Mesendoderm (in vitro differentiated cells): Measurements from ENCODE around the gene AGBL1.
A peak's percentile ranks its signal among the peaks of the same experiment; 100 is the strongest.

Source experiments
- DNase-seq: peaks from one replicate; pipeline ENCODE4 v3.0.0; 2013
- H2AK5ac ChIP-seq: 2 replicates; pipeline ENCODE4 v1.6.1; 2013; ENCODE audit warnings: low read length, inconsistent platforms
- H2BK120ac ChIP-seq: 2 replicates; pipeline ENCODE4 v1.6.1; 2013; ENCODE audit warnings: low read depth, mild to moderate bottlenecking, low read length, moderate library complexity, mixed read lengths
- H2BK15ac ChIP-seq: replicated peaks from 2 replicates; pipeline ENCODE4 v1.6.1; 2013; ENCODE audit warnings: low read depth, mild to moderate bottlenecking, moderate library complexity
- H2BK5ac ChIP-seq: 2 replicates; pipeline ENCODE4 v1.6.1; 2013; ENCODE audit warnings: low read length, inconsistent platforms
- H3K18ac ChIP-seq: 2 replicates; pipeline ENCODE4 v1.6.1; 2013; ENCODE audit warnings: mild to moderate bottlenecking, low read length, mixed read lengths
- H3K23ac ChIP-seq: one replicate; pipeline ENCODE4 v1.6.1; 2013; ENCODE audit warnings: low read length
- H3K27ac ChIP-seq: 2 replicates; pipeline ENCODE4 v1.5.1; 2013; ENCODE audit warnings: low read depth, mild to moderate bottlenecking, inconsistent platforms, low read length, moderate library complexity
- H3K27me3 ChIP-seq: 2 replicates; pipeline ENCODE4 v1.6.1; 2013; ENCODE audit warnings: low read length, control low read depth, mild to moderate bottlenecking, inconsistent platforms; ENCODE audit not compliant: insufficient read depth, poor library complexity
- H3K36me3 ChIP-seq: 2 replicates; pipeline ENCODE4 v1.6.1; 2013; ENCODE audit warnings: low read length, inconsistent platforms; ENCODE audit not compliant: control insufficient read depth, insufficient read depth
- H3K4ac ChIP-seq: one replicate; pipeline ENCODE4 v1.6.1; 2013; ENCODE audit warnings: low read depth, mild to moderate bottlenecking, low read length, moderate library complexity
- H3K4me1 ChIP-seq: 2 replicates; pipeline ENCODE4 v1.6.1; 2013; ENCODE audit warnings: low read depth, low read length, inconsistent platforms; ENCODE audit not compliant: control insufficient read depth
- H3K4me2 ChIP-seq: 2 replicates; pipeline ENCODE4 v1.6.1; 2013; ENCODE audit warnings: low read length
- H3K4me3 ChIP-seq: 2 replicates; pipeline ENCODE4 v1.5.1; 2013; ENCODE audit warnings: mild to moderate bottlenecking, low read length
- H3K56ac ChIP-seq: one replicate; pipeline ENCODE4 v1.6.1; 2013; ENCODE audit warnings: low read length
- H3K79me1 ChIP-seq: 2 replicates; pipeline ENCODE4 v1.6.1; 2013; ENCODE audit warnings: low read length, inconsistent platforms
- H3K79me2 ChIP-seq: 2 replicates; pipeline ENCODE4 v1.6.1; 2013; ENCODE audit warnings: mild to moderate bottlenecking, low read length; ENCODE audit not compliant: control insufficient read depth, insufficient read depth
- H3K9ac ChIP-seq: 2 replicates; pipeline ENCODE4 v1.6.1; 2013; ENCODE audit warnings: low read length, inconsistent platforms
- H4K5ac ChIP-seq: one replicate; pipeline ENCODE4 v1.6.1; 2013; ENCODE audit warnings: low read length
- H4K8ac ChIP-seq: one replicate; pipeline ENCODE4 v1.6.1; 2013; ENCODE audit warnings: low read depth, mild to moderate bottlenecking, control low read depth, low read length, moderate library complexity
- WGBS: extraction: QIAGEN DNeasy Blood & Tissue Kit; methylation state at CpG from one replicate; pipeline ENCODE4 v1.1.7; 2013; ENCODE audit warnings: low lambda C conversion rate, missing lambda C conversion rate; ENCODE audit not compliant: insufficient coverage; ENCODE audit errors: extremely low coverage; 5-methylcytosine and 5-hydroxymethylcytosine counted together

AGBL1 gene

GRCh38 chr15:86644339-86644738 lies 564.7 kb downstream of the AGBL1 start:
- no peak for DNase-seq
- Histone ChIP-seq H4K8ac (no peak overlapping the region), H3K27ac (no peak overlapping the region), H3K4me2 (no peak overlapping the region), H3K36me3 (no peaks in the 10 kb centered on the region), H3K23ac (no peak overlapping the region), H3K56ac (no peak overlapping the region), H2BK120ac (no peak overlapping the region), H3K27me3 (no peaks in the 10 kb centered on the region), H3K79me2 (no peaks in the 10 kb centered on the region), H2BK5ac (no peak overlapping the region), H3K4ac (no peak overlapping the region), H3K9ac (no peak overlapping the region), H4K5ac (no peak overlapping the region), H3K4me3 (no peak overlapping the region), H3K79me1 (no peaks in the 10 kb centered on the region), H2BK15ac (no peak overlapping the region), H3K4me1 (no peaks in the 10 kb centered on the region), H3K18ac (no peak overlapping the region), H2AK5ac (no peak overlapping the region)
- no CpG with 5 or more reads among the region's 3 CpGs for WGBS

- no peak for DNase-seq
- Histone ChIP-seq H3K79me2 (no peaks in the 10 kb centered on the region), H3K23ac (no peak overlapping the region), H2BK5ac (no peak overlapping the region), H4K8ac (no peak overlapping the region), H3K4me2 (no peak overlapping the region), H2BK15ac (no peak overlapping the region), H3K56ac (no peak overlapping the region), H3K4me3 (no peak overlapping the region), H3K79me1 (no peaks in the 10 kb centered on the region), H3K27me3 (no peaks in the 10 kb centered on the region), H3K36me3 (no peaks in the 10 kb centered on the region), H2AK5ac (no peak overlapping the region), H3K27ac (no peak overlapping the region), H3K9ac (no peak overlapping the region), H3K4me1 (no peaks in the 10 kb centered on the region), H4K5ac (no peak overlapping the region), H2BK120ac (no peak overlapping the region), H3K4ac (no peak overlapping the region), H3K18ac (no peak overlapping the region)
- whole genome bisulfite sequencing: no CpG with 5 or more reads among the region's 7 CpGs
These were observed 566.3 kb downstream of the AGBL1 start for GRCh38 chr15:86645925-86646500.

DNA sequence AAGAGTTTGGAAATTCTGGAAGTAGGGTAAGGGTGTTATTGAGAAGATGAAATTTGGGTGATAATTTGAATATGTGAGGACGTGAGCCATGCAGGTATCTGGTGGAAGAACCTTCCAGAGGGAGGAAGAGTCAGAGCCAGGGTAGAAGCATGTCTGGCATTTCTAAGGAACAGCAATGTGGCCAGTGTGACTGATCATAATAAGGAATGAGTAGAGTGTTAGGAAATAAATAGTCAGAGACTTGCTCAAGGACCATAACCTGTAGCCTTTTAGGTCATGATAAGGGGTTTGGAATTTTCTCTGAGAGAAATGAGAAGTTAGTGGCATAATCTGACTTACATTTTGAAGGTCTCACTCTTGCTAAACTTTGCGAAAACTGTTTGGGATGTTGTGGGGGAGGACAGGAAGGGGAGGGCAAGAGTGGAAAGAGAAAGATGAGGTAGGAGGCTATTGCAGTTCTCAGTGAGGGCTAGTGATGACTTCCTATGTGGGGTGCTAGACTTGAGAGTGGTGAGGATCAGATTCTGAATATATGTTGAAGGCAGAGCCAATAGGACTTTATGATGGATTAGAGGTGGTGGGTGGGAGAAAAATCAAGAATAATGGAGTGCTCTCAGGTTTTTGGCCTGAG lies 568.3 kb downstream of the AGBL1 start:
- no peak overlapping the region for H3K4me2 ChIP-seq
- DNase-seq: no peak
- no peak overlapping the region for H3K23ac ChIP-seq
- no peak overlapping the region for H3K4me3 ChIP-seq
- no peak overlapping the region for H3K18ac ChIP-seq
- H3K27ac ChIP-seq: no peak overlapping the region
- no peaks in the 10 kb centered on the region for H3K27me3 ChIP-seq
- H2BK5ac ChIP-seq: no peak overlapping the region
- no peaks in the 10 kb centered on the region for H3K79me2 ChIP-seq
- no peak overlapping the region for H3K4ac ChIP-seq
- 100% methylated on average over 1 of the region's 2 CpGs for WGBS
- no peak overlapping the region for H2BK120ac ChIP-seq
- H3K79me1 ChIP-seq: no peaks in the 10 kb centered on the region
- no peak overlapping the region for H3K56ac ChIP-seq
- no peaks in the 10 kb centered on the region for H3K4me1 ChIP-seq
- no peaks in the 10 kb centered on the region for H3K36me3 ChIP-seq
- no peak overlapping the region for H3K9ac ChIP-seq
- no peak overlapping the region for H4K8ac ChIP-seq
- no peak overlapping the region for H4K5ac ChIP-seq
- H2BK15ac ChIP-seq: no peak overlapping the region
- no peak overlapping the region for H2AK5ac ChIP-seq

GRCh38 chr15:86649277-86649676 lies 569.6 kb downstream of the AGBL1 start:
- Histone ChIP-seq H3K27me3 (no peaks in the 10 kb centered on the region), H4K5ac (no peak overlapping the region), H3K36me3 (no peaks in the 10 kb centered on the region), H2AK5ac (no peak overlapping the region), H3K23ac (no peak overlapping the region), H2BK5ac (no peak overlapping the region), H4K8ac (no peak overlapping the region), H3K4ac (no peak overlapping the region), H3K56ac (no peak overlapping the region), H3K9ac (no peak overlapping the region), H3K27ac (no peak overlapping the region), H3K18ac (no peak overlapping the region), H3K4me1 (no peaks in the 10 kb centered on the region), H3K4me3 (no peak overlapping the region), H3K4me2 (no peak overlapping the region), H3K79me1 (no peaks in the 10 kb centered on the region), H2BK120ac (no peak overlapping the region), H2BK15ac (no peak overlapping the region), H3K79me2 (no peaks in the 10 kb centered on the region)
- no peak for DNase-seq

DNA sequence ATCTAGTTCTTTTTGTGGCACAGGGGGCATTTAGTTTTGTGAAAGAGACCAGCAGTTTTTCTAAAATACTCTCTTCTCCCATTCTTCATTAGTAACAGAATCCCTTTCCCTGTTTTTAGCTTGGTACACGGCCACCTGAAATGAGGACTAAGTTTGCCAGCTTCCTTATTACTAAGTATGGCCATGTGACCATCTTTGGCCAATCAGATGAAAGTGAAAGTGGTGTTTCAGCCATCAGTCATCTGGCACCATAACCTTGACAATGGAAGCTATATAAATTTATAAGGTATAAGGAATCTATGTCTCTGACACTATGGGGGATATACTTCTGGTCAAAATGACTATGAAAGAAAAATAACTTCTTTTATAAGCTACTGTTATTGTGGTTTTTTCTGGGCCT lies 570.4 kb downstream of the AGBL1 start:
- no peak overlapping the region for H3K4me3 ChIP-seq
- H3K4ac ChIP-seq: no peak overlapping the region

More for the DNA sequence above, 570.4 kb downstream of the AGBL1 start:
- no peak for DNase-seq
- no peak overlapping the region for H2AK5ac ChIP-seq
- H3K56ac ChIP-seq: no peak overlapping the region
- H3K36me3 ChIP-seq: no peaks in the 10 kb centered on the region
- no peak overlapping the region for H4K5ac ChIP-seq
- WGBS: no CpG with 5 or more reads among the region's 1 CpG
- no peak overlapping the region for H3K9ac ChIP-seq
- H2BK5ac ChIP-seq: no peak overlapping the region
- no peak overlapping the region for H3K27ac ChIP-seq
- H2BK120ac ChIP-seq: no peak overlapping the region
- no peaks in the 10 kb centered on the region for H3K4me1 ChIP-seq
- no peaks in the 10 kb centered on the region for H3K27me3 ChIP-seq
- no peak overlapping the region for H2BK15ac ChIP-seq
- H3K79me2 ChIP-seq: no peaks in the 10 kb centered on the region
- H3K79me1 ChIP-seq: no peaks in the 10 kb centered on the region
- H3K23ac ChIP-seq: no peak overlapping the region
- no peak overlapping the region for H3K4me2 ChIP-seq
- no peak overlapping the region for H3K18ac ChIP-seq
- peak overlapping the region; percentile 81 for H4K8ac ChIP-seq
